ENCODE measurements around the gene ZMYND19.
"Not testable (repeated sequence)": the region's sequence is repeated elsewhere in the genome, so short reads cannot be mapped to it uniquely, and the experiment has no call there.

DNA sequence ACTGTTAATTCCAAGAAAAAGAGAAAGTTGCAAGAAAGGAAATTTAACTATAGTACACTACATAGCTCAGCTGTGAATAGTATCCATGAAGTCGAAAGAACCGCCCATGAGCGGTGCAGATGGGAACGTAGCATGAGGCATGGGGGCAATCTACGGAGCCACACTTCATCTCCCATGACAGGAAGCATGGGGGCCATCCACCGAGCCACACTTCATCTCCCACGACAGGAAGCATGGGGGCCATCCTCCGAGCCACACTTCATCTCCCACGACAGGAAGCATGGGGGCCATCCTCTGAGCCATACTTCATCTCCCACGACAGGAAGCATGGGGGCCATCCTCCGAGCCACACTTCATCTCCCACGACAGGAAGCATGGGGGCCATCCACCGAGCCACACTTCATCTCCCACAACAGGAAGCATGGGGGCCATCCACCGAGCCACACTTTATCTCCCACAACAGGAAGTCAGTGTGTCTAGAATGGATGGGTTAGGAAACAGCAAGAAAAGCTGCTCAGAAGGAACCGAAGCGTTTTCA is 53.6 kb downstream of the ZMYND19 start:
- TF ChIP-seq, protein P1, sequence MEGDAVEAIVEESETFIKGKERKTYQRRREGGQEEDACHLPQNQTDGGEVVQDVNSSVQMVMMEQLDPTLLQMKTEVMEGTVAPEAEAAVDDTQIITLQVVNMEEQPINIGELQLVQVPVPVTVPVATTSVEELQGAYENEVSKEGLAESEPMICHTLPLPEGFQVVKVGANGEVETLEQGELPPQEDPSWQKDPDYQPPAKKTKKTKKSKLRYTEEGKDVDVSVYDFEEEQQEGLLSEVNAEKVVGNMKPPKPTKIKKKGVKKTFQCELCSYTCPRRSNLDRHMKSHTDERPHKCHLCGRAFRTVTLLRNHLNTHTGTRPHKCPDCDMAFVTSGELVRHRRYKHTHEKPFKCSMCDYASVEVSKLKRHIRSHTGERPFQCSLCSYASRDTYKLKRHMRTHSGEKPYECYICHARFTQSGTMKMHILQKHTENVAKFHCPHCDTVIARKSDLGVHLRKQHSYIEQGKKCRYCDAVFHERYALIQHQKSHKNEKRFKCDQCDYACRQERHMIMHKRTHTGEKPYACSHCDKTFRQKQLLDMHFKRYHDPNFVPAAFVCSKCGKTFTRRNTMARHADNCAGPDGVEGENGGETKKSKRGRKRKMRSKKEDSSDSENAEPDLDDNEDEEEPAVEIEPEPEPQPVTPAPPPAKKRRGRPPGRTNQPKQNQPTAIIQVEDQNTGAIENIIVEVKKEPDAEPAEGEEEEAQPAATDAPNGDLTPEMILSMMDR (IDR thresholded peaks at IDR 0.05), result not testable (repeated sequence)
- TF ChIP-seq EZH2 (IDR thresholded peaks at IDR 0.05), result not testable (repeated sequence)
